Transverse colon (tissue), 4 donors: ENCODE data around the gene TNC.

Source experiments
- EP300 ChIP-seq: sonication (generic); formaldehyde crosslinking; IDR thresholded peaks from one replicate; pipeline ENCODE4 v1.6.1; 2017; ENCODE audit warnings: antibody characterized with exemption, low read depth
- POLR2AphosphoS5 ChIP-seq, 3 donors: sonication (generic); formaldehyde crosslinking; IDR thresholded peaks; one replicate each; pipeline ENCODE4 v1.6.1; 2016; ENCODE audit warnings: antibody characterized with exemption in 3 of 3
- TF ChIP-seq, protein P1 (sequence below), 5 experiments: fragments of 200-600 bp in 3 of 5; fragments of 450-650 bp in 2 of 5; sonication (generic) in 3 of 5; IDR thresholded peaks; 1 replicate in 2 of 5; 2 replicates in 3 of 5; pipeline ENCODE4 v1.5.1; 2016 to 2017; ENCODE audit warnings: antibody characterized with exemption in 5 of 5, inconsistent platforms in 3 of 5, mild to moderate bottlenecking in 2 of 5, moderate library complexity in 1 of 5

DNA sequence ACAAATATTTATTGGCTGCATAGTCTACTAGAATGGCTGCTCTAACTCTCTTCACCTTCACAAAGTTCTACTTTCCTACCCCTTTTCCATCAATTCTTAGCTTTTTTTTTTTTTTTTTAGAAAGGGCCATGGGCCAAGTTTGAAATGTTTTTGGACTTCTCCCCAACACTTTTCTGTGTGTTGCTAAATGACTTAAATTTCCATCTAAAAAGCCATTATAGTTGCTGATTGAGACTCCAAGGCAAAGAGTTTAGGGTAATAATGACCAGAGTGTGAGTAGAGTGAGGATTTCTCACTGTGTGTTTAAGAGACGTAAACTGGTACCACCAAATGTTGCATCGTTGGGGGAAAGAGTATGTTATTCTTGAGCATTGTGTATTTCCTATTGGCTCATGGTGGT lies 24.4 kb downstream of the TNC start:
- TF ChIP-seq EP300: no peak
- no peak for TF ChIP-seq POLR2AphosphoS5 (IDR thresholded peaks at IDR 0.05)
- TF ChIP-seq, protein P1, sequence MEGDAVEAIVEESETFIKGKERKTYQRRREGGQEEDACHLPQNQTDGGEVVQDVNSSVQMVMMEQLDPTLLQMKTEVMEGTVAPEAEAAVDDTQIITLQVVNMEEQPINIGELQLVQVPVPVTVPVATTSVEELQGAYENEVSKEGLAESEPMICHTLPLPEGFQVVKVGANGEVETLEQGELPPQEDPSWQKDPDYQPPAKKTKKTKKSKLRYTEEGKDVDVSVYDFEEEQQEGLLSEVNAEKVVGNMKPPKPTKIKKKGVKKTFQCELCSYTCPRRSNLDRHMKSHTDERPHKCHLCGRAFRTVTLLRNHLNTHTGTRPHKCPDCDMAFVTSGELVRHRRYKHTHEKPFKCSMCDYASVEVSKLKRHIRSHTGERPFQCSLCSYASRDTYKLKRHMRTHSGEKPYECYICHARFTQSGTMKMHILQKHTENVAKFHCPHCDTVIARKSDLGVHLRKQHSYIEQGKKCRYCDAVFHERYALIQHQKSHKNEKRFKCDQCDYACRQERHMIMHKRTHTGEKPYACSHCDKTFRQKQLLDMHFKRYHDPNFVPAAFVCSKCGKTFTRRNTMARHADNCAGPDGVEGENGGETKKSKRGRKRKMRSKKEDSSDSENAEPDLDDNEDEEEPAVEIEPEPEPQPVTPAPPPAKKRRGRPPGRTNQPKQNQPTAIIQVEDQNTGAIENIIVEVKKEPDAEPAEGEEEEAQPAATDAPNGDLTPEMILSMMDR (IDR thresholded peaks at IDR 0.05): no peak
